HG02623 (cell line): ENCODE measurements around the gene XIRP2.

ENCODE experiments used
- ATAC-seq: cut with Tn5 transposase; IDR thresholded peaks from one replicate; pipeline ENCODE4 v1.9.1; 2021; ENCODE audit warnings: moderate library complexity; ENCODE audit not compliant: unreplicated experiment

XIRP2 gene, protein sequence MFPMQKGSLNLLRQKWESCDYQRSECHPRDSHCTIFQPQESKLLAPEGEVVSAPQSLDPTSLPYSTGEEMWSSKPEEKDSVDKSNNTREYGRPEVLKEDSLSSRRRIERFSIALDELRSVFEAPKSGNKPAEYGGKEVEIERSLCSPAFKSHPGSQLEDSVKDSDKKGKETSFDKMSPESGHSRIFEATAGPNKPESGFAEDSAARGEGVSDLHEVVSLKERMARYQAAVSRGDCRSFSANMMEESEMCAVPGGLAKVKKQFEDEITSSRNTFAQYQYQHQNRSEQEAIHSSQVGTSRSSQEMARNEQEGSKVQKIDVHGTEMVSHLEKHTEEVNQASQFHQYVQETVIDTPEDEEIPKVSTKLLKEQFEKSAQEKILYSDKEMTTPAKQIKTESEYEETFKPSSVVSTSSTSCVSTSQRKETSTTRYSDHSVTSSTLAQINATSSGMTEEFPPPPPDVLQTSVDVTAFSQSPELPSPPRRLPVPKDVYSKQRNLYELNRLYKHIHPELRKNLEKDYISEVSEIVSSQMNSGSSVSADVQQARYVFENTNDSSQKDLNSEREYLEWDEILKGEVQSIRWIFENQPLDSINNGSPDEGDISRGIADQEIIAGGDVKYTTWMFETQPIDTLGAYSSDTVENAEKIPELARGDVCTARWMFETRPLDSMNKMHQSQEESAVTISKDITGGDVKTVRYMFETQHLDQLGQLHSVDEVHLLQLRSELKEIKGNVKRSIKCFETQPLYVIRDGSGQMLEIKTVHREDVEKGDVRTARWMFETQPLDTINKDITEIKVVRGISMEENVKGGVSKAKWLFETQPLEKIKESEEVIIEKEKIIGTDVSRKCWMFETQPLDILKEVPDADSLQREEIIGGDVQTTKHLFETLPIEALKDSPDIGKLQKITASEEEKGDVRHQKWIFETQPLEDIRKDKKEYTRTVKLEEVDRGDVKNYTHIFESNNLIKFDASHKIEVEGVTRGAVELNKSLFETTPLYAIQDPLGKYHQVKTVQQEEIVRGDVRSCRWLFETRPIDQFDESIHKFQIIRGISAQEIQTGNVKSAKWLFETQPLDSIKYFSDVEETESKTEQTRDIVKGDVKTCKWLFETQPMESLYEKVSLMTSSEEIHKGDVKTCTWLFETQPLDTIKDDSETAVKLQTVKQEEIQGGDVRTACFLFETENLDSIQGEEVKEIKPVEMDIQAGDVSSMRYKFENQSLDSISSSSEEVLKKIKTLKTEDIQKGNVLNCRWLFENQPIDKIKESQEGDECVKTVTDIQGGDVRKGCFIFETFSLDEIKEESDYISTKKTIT (N-terminal part only)

GRCh38 chr2:166888180-166888579, at the start of gene XIRP2:
TSS of gene XIRP2 (plus strand) at chr2:166888480. CDS start at chr2:166903483, 15,003 bp downstream.
- ATAC-seq = no peak

GRCh38 chr2:166841152-166841551, 47.1 kb upstream of the XIRP2 start:
- ATAC-seq = no peak

DNA sequence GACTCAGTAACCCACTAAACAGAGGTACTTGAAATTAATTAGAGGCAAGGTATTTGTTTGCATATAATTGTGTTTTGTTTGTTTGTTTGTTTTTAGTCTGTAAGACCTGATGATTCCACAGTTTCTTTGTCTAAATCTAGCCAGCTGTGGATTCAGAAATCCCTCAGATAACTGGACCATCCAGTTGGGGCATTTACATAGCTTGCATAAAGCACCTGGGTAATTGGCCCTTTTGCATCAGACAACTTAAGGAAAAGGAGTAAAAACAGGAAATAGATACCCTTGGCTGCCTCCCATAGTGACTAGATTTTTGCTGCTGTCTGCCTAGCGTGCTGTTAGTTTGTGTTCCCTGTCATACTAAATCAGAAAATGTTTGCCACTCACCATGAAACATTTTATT, 46.6 kb upstream of the XIRP2 start:
- no peak for ATAC-seq

GRCh38 chr2:166844111-166844510, 44.2 kb upstream of the XIRP2 start:
- ATAC-seq = no peak

DNA sequence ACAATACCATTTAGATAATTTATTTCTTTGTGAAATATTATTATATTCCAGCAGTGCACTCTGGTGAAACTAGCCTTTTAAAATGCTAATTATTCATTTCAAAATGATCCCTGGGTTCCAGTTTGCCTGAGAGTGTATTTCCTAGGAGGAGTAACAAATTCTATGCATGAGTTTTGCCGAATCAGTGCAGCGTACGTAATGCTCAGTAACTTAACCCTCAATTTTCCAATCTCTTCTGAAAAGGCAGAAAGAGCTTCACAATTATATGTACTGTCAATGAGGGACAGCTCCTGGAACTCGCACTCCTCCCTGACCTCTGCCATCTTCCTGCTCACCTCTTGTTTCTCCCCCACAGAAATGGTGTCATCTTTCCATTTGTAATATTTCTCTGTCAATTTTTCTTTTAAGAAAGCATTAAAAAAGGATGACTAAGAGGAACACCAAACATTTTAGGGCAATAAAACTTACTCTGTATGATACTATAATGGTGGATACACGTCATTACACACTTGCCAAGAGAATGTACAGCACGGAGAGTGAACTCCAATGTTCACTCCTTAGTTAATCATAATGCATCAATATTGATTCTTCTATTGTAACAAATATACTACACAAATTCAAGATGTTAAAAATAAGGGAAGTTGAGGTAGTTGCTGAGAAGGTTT, 25.7 kb upstream of the XIRP2 start:
- ATAC-seq = no peak

DNA sequence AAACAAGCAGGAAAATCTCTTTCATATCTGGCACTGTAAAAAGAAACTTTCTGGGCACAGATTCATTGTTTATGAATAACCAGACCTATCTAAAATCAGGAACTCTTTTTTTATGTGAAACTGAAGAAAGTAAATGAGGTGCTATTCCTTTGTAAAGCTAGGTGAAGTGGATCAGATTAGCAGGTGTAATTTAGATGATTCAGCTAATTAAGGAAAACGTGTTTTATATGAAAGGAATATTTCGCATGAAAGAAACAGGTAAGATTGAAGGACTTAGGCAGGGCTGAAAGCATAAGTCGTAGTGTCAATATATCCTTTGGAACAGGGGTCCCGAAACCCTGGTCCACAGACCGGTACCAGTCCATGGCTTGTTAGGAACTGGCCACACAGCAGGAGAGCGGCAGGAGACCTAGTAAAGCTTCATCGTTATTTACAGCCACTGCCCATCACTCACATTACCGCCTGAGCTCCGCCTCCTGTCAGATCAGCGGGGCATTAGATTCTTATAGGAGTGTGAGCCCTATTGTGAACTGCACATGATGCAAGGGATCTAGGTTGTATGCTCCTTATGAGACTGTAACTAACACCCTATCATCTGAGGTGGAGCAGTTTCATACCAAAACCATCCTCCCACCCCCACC, 20.3 kb upstream of the XIRP2 start:
- no peak for ATAC-seq

DNA sequence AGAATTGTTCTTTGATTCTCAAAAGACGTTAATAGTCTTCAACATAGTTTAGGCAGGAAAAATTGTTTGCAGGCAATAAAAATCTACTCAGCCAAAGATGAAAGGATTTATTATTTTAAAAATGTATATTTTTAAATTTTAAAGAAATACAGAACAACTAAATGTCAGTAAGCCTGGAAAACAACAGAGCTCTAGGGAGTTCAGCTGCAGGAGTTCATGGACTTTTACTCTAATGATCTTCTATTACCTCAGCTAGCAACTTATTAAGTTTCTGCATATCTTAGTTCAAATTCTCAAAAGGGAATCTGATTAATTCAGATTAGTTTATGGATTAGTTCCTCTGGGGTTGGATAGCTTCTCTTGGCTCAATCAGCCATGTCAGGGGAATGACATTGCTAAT, 17.9 kb upstream of the XIRP2 start:
- ATAC-seq = no peak

DNA sequence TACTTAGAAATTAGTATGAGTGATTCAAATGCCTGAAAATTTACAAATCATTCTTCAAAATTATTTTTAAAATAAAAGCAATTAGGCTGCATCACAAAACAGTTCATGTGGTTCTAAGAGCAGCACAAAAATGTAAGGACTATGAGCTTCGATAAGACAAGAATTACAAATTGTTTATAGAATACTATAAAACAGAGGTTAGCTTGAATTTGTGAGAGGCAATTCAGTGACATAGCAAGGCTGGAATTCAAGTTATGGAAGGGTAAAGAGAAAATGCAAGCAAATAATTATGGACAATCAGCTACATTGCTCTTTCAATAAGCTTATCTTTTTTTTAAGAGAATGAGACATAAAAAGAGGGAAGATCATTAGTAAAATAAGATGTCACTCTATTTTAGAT, 7.1 kb upstream of the XIRP2 start:
- no peak for ATAC-seq

GRCh38 chr2:166882851-166883250, 5.4 kb upstream of the XIRP2 start:
- no peak for ATAC-seq

GRCh38 chr2:166891727-166892126, 3.4 kb downstream of the XIRP2 start:
- no peak for ATAC-seq

DNA sequence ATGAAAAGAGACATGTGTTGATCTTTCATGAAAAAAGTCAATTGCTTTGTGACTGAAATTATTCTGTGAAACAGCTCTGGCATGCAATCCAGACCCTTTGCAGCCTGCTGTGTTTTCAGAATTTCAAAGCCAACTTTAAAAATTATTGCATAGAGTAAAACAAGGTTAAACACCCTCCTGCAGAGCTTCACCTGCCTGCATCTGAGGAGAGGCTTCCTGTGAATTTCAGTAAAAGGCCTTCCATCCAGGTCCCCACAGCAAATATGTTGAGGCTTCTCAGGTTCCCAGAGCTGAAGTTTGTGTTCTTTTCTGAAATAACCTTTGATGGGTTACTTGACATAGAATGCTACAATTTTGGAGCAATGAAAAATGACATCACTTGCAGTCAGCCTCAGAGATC, 4.1 kb downstream of the XIRP2 start:
- ATAC-seq = no peak

- no peak for ATAC-seq
These were observed 7.0 kb downstream of the XIRP2 start for GRCh38 chr2:166895243-166895642.

- ATAC-seq = no peak
These were observed 9.4 kb downstream of the XIRP2 start for GRCh38 chr2:166897666-166898065.

DNA sequence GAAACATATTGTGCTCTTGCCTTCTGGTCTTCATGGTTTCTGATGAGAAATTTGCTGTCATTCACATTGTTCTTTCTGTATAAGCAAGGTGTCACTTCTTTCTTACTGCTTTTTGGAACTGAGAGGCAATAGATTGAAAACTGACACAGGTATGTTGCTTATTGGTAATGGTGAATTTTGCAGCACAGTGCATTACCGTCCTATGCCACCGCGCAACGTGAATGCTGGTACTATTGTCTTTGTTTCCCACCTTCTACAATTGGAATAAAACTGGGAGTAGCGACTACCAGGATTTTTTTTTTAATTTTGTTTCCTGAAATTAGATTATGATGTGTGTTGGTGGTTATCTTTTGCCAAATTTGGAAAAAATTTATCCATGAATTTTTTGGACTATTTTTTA, 11.4 kb downstream of the XIRP2 start:
- ATAC-seq = no peak

GRCh38 chr2:166900700-166901099, 12.4 kb downstream of the XIRP2 start:
- ATAC-seq = no peak

DNA sequence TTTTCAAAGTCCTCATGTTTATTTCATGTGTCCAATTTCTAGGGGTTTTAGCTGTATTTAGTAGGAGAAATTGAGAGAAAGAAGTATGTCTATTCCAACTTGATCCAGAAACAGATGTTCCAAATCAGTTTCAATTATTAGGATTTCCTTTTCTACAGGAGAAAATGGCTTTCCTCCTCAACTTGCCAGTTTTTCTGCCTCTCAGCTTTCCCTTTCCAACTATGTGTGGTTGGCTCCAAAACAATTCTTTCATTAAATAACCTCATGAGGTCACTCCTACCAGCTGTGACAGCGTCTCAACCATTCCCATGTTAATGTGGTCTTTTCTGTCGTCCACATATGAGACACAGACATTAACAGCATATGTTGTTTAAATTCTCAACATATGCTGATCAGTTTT, 13.1 kb downstream of the XIRP2 start:
- ATAC-seq = no peak

GRCh38 chr2:166916987-166917386, 28.7 kb downstream of the XIRP2 start:
- no peak for ATAC-seq

- ATAC-seq = no peak
These were observed 29.1 kb downstream of the XIRP2 start for GRCh38 chr2:166917415-166917814.

DNA sequence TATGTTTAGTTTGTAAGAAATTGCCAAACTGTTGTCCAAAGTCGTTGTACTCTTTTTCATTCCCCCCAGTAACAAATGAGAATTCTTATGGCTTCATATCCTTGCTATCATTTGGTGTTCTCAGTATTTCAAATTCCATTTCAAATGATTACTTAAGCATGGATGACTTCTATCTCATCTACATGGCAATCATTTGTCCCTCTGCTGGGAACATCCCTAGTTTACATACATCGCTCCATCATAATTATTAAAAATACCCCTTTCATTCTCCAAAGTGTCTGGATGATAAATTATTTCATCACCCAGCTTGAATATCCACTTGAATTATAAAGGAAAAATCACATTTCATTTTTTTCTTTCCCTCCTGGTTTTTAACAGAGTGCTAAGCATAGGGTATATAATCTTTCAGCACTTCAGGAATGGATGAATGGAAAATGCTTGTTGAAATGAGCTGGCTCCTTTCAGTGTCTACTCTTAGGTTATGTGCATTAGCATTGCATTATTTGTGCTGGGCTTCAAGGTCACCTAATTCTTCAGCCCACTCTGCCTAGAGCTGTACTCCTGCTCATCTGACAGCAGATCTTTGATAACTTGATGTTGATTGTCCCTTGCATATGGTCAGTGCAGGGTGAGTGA, 33.1 kb downstream of the XIRP2 start:
- no peak for ATAC-seq

- no peak for ATAC-seq
These were observed 36.7 kb downstream of the XIRP2 start for GRCh38 chr2:166924967-166925366.
